Thyroid gland (tissue), 4 donors: ENCODE data around the gene LHFPL2.

Source experiments
- POLR2A ChIP-seq, 2 donors: fragments of 450-650 bp; IDR thresholded peaks; one replicate each; pipeline ENCODE4 v1.6.1; 2017; ENCODE audit warnings: antibody characterized with exemption in 2 of 2, mild to moderate bottlenecking in 2 of 2, moderate library complexity in 1 of 2
- TF ChIP-seq, protein P1 (sequence below), 6 experiments: fragments of 200-600 bp in 3 of 6; fragments of 450-650 bp in 3 of 6; sonication (generic) in 3 of 6; IDR thresholded peaks; one replicate each; pipeline ENCODE4 v1.5.1; 2016 to 2019; ENCODE audit warnings: antibody characterized with exemption in 6 of 6, mild to moderate bottlenecking in 2 of 6, inconsistent platforms in 1 of 6, moderate library complexity in 1 of 6

DNA sequence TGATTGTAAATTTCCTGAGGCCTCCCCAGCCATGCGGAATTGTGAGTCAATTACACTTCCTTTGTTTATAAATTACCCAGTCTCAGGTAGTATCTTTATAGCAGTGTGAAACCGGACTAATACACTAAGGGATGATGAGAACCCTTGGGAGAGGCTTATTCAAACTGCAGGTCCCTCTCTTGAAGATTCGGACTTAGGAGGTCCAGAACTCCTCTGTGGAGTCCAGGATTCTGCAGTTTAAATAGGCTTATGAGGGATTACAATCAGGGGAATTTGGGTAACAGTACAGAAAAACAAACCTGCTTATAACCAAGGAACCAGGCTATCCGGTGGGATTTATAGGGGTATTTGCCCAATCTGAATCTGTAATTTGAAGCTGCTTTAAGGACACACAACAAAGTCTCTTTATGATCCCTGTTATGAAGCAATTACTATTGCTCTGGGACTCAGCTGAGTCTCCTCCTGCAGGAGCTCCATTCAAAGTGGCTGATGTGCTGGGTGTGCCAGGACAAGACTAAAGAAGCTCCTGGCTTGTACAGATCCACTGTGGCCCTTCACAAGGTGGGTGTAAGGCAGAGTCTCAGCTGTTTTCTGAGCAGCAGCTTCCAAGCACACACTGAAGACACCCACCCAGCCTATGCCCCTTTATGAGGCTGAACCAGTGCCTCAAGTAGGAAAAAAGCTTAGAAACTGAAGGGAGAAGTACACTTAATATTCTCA is 41.8 kb upstream of the LHFPL2 start:
- TF ChIP-seq, protein P1, sequence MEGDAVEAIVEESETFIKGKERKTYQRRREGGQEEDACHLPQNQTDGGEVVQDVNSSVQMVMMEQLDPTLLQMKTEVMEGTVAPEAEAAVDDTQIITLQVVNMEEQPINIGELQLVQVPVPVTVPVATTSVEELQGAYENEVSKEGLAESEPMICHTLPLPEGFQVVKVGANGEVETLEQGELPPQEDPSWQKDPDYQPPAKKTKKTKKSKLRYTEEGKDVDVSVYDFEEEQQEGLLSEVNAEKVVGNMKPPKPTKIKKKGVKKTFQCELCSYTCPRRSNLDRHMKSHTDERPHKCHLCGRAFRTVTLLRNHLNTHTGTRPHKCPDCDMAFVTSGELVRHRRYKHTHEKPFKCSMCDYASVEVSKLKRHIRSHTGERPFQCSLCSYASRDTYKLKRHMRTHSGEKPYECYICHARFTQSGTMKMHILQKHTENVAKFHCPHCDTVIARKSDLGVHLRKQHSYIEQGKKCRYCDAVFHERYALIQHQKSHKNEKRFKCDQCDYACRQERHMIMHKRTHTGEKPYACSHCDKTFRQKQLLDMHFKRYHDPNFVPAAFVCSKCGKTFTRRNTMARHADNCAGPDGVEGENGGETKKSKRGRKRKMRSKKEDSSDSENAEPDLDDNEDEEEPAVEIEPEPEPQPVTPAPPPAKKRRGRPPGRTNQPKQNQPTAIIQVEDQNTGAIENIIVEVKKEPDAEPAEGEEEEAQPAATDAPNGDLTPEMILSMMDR (IDR thresholded peaks at IDR 0.05) = no peak
- TF ChIP-seq POLR2A (IDR thresholded peaks at IDR 0.05) = no peak
